Measurements from ENCODE around the gene PLEKHB1.

PLEKHB1 gene

DNA sequence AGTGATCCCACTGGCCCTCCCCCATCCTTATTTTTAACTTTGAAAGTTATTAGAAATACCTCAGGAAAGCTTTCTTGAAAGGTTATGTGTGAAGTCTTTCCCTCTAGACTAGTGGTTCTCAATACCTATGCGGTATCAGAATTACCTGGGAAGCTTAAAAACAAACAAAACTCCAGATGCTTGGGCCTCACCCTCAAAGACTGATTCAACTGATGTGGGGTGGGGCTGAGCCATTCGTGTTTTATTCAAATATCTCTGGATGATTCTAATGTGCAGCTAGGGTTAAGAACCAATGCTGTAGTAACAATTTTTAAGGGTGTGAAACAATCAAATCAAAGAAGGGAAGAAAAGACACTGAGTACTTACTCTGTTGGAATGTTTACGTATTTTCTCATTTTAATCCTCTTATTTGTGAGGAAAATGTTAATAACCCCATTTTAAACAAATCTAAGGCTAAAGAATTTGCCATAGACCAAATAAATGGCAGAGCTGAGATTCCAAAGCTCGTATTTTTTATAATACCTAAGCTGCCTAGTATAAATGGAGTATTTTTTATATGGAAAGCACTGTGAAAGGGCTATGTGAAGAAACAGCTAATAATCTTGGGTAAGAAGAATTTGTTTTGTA, 47.6 kb downstream of the PLEKHB1 start:
- DNase-seq: no peak

DNA sequence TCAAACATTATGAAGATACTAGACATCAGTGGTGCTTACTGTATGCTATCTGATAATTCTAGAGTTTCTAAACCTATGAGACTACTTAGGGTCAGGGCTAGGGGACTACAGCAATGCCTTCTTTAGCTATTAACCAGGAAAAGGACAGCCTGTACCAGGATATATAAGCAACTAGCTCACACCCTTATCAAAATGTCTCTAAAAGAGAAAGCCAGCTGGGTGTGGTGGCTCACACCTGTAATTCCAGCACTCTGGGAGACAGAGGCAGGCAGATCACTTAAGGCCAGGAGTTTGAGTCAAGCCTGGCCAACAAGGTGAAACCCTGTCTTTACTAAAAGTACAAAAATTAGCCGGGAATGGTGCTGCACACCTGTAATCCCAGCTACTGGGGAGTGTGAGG, 58.7 kb downstream of the PLEKHB1 start:
- DNase-seq: no peak

DNA sequence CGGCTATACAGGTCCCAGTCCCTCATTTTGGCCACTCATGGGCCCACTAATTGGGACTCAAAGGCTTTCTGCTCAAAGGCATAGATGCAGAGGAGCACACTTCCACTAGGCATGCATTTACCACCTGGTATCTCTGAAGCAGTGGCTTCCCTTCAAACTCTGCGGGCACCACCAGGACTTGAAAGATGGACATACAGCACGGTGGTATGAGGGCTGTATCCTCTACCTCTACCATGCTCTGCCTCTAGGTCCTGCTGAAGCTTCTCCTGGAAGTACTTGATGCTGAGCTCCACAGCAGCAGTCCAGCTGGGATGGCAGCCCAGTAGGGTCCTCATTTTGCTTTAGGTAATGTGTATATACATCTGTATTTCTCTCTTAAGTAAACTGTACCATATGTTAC, 64.6 kb downstream of the PLEKHB1 start:
- no peak for DNase-seq
